AML-193 (cell line): ENCODE measurements around the gene PTPRE.
A peak's percentile ranks its signal among the peaks of the same experiment; 100 is the strongest.

Experiments
- DNase-seq, 2 experiments: peaks; one replicate each; lab custom pipeline; 2025; lab: John Stamatoyannopoulos, UW

Gene PTPRE

GRCh38 chr10:127926455-127926854 lies 19.6 kb downstream of the PTPRE start:
- DNase-seq = peak; percentile 13 to 37

- no peak for DNase-seq
These were observed 21.3 kb downstream of the PTPRE start for GRCh38 chr10:127928021-127928806.

- DNase-seq = no peak
These were observed 25.8 kb downstream of the PTPRE start for GRCh38 chr10:127932521-127933270.

GRCh38 chr10:127933271-127933670 lies 26.4 kb downstream of the PTPRE start:
- DNase-seq = no peak

GRCh38 chr10:127934383-127934782 lies 27.5 kb downstream of the PTPRE start:
- DNase-seq = no peak

- no peak for DNase-seq
These were observed 28.2 kb downstream of the PTPRE start for GRCh38 chr10:127935071-127935561.

- no peak for DNase-seq
These were observed 30.2 kb downstream of the PTPRE start for GRCh38 chr10:127937069-127937468.

- no peak for DNase-seq
These were observed 31.1 kb downstream of the PTPRE start for GRCh38 chr10:127937915-127938463.

- no peak for DNase-seq
These were observed 33.0 kb downstream of the PTPRE start for GRCh38 chr10:127939786-127940330.

GRCh38 chr10:127940866-127941640 lies 34.1 kb downstream of the PTPRE start:
- DNase-seq = no peak

GRCh38 chr10:127942811-127943210 lies 35.9 kb downstream of the PTPRE start:
- no peak for DNase-seq

GRCh38 chr10:127943336-127943910 lies 36.5 kb downstream of the PTPRE start:
- no peak for DNase-seq

GRCh38 chr10:127944256-127944655 lies 37.4 kb downstream of the PTPRE start:
- DNase-seq = no peak

- peak; percentile 65 to 70 for DNase-seq
These were observed 38.4 kb downstream of the PTPRE start for GRCh38 chr10:127945341-127945758.

- no peak for DNase-seq
These were observed 39.2 kb downstream of the PTPRE start for GRCh38 chr10:127945948-127946711.

GRCh38 chr10:127947211-127947610 lies 40.3 kb downstream of the PTPRE start:
- DNase-seq = peak in 1 of 2 experiments; percentile 34

GRCh38 chr10:127948791-127949190 lies 41.9 kb downstream of the PTPRE start:
- DNase-seq = no peak

- DNase-seq = no peak
These were observed 42.9 kb downstream of the PTPRE start for GRCh38 chr10:127949831-127950230.

- DNase-seq = no peak
These were observed 45.1 kb downstream of the PTPRE start for GRCh38 chr10:127951861-127952574.

- DNase-seq = no peak
These were observed 45.6 kb downstream of the PTPRE start for GRCh38 chr10:127952575-127952869.
